PFSK-1 (cell line): Measurements from ENCODE around the gene PSMA2.

ENCODE experiments used
- FOXP2 ChIP-seq: optimal IDR thresholded peaks from 2 replicates; pipeline ENCODE3; 2011; ENCODE audit warnings: borderline replicate concordance, control low read depth, inconsistent platforms; ENCODE audit not compliant: insufficient read depth; ENCODE audit errors: extremely low read length, extremely low read depth
- POLR2AphosphoS5 ChIP-seq: IDR thresholded peaks from 2 replicates; pipeline ENCODE4 v1.6.1; 2012; ENCODE audit warnings: low read depth, mild to moderate bottlenecking, control low read depth, low read length, moderate library complexity
- SIN3A ChIP-seq: IDR thresholded peaks from 2 replicates; pipeline ENCODE4 v1.6.1; 2012; ENCODE audit warnings: mild to moderate bottlenecking, low read length, moderate library complexity, borderline replicate concordance; ENCODE audit not compliant: insufficient read depth
- TAF1 ChIP-seq: IDR thresholded peaks from 2 replicates; pipeline ENCODE4 v1.6.1; 2012; ENCODE audit warnings: low read length, control low read depth, borderline replicate concordance; ENCODE audit not compliant: insufficient read depth
- TF ChIP-seq, protein P1 (sequence below), 2 experiments: IDR thresholded peaks; 2 replicates each; pipeline versions ENCODE4 v1.6.1 to v1.8.0; 2011 to 2012; ENCODE audit warnings: low read depth in 2 of 2, low read length in 2 of 2, control low read depth in 1 of 2, inconsistent platforms in 1 of 2, mild to moderate bottlenecking in 1 of 2, moderate library complexity in 1 of 2; ENCODE audit not compliant: insufficient read depth in 1 of 2

Gene PSMA2

DNA sequence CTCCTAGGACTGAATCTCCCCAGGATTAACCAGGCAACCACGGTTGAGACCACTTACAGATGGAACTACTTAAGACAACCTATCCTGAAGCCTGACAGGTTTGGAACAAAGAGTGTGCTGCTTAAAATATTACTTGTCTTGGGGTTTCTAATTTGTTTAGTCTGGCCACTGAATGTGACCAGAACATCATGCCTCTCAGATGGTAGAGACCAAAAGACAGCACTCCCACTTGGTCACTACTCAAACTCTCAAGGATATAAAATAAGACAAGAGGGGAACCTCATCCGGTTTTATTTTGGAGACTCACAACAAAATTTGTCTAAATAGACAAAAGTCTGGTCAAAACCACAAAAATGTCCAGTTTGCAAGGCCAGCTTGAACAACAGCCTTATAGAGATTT is 15.5 kb upstream of the PSMA2 start:
- TF ChIP-seq FOXP2 (no peak), POLR2AphosphoS5 (no peak), TAF1 (no peak), SIN3A (no peak)
- TF ChIP-seq, protein P1, sequence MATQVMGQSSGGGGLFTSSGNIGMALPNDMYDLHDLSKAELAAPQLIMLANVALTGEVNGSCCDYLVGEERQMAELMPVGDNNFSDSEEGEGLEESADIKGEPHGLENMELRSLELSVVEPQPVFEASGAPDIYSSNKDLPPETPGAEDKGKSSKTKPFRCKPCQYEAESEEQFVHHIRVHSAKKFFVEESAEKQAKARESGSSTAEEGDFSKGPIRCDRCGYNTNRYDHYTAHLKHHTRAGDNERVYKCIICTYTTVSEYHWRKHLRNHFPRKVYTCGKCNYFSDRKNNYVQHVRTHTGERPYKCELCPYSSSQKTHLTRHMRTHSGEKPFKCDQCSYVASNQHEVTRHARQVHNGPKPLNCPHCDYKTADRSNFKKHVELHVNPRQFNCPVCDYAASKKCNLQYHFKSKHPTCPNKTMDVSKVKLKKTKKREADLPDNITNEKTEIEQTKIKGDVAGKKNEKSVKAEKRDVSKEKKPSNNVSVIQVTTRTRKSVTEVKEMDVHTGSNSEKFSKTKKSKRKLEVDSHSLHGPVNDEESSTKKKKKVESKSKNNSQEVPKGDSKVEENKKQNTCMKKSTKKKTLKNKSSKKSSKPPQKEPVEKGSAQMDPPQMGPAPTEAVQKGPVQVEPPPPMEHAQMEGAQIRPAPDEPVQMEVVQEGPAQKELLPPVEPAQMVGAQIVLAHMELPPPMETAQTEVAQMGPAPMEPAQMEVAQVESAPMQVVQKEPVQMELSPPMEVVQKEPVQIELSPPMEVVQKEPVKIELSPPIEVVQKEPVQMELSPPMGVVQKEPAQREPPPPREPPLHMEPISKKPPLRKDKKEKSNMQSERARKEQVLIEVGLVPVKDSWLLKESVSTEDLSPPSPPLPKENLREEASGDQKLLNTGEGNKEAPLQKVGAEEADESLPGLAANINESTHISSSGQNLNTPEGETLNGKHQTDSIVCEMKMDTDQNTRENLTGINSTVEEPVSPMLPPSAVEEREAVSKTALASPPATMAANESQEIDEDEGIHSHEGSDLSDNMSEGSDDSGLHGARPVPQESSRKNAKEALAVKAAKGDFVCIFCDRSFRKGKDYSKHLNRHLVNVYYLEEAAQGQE (IDR thresholded peaks at IDR 0.05; ENCODE audit: insufficient read depth in 1 of 2, low read depth in 2 of 2, low read length in 2 of 2), result no peak

DNA sequence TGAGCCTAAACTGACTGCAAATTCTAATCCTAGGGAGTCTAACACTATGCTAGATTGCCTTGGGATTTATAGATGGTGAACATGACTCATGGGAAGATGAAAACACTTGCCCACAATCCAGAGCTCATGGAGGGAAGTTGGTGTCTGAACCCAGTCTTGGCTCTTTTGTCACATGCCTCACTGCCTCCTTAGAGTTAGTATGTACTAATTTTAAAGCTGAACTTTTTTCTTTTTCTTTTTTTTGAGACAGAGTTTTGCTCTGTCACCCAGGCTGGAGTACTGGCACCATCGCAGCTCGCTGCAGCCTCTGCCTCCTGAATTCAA is 14.6 kb upstream of the PSMA2 start:
- TF ChIP-seq SIN3A, result no peak
- no peak for TF ChIP-seq FOXP2
- TF ChIP-seq, protein P1 (IDR thresholded peaks at IDR 0.05; ENCODE audit: insufficient read depth in 1 of 2, low read depth in 2 of 2, low read length in 2 of 2), result no peak
- no peak for TF ChIP-seq TAF1
- TF ChIP-seq POLR2AphosphoS5, result no peak

DNA sequence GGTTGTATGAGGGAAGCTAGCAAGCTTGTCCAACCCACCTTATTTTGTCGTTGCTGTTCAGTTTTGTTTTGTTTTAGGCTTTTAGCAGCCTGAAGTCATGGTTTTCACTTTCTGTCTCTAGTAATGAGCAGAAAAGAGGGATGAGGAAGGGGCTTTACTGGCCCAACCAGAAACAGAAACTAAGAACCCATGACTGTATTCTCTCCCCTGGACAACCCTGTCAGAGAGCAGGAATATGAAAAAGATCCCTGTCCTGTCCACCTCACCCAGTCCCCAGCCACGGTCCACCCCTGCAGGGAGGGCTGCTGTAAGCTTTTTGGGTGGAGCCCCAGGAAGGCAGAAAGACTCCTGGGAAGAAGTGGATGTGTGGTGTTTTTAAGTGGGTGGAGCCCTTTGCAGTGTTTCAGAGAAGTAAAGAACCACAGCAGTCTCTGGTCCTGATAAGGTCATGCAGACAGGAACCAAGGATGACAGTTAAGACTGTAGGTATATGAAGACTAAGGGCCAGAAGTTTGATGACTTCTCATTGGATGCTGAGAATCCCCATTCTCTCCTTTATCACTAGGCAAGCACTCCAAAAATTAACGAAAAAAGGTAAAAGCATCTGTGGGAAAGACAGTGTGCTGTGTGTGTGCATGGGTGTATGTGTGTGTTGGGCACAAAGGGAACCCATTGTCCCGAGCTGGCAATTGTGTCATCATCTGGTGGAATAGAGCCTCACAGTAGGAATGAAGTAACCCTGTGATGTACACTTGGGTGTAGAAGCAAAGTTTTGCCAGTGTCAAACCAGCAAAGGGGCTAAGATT is 14.1 kb upstream of the PSMA2 start:
- TF ChIP-seq SIN3A (no peak), TAF1 (no peak), POLR2AphosphoS5 (no peak), FOXP2 (no peak)
- TF ChIP-seq, protein P1 (IDR thresholded peaks at IDR 0.05; ENCODE audit: insufficient read depth in 1 of 2, low read depth in 2 of 2, low read length in 2 of 2), result no peak

DNA sequence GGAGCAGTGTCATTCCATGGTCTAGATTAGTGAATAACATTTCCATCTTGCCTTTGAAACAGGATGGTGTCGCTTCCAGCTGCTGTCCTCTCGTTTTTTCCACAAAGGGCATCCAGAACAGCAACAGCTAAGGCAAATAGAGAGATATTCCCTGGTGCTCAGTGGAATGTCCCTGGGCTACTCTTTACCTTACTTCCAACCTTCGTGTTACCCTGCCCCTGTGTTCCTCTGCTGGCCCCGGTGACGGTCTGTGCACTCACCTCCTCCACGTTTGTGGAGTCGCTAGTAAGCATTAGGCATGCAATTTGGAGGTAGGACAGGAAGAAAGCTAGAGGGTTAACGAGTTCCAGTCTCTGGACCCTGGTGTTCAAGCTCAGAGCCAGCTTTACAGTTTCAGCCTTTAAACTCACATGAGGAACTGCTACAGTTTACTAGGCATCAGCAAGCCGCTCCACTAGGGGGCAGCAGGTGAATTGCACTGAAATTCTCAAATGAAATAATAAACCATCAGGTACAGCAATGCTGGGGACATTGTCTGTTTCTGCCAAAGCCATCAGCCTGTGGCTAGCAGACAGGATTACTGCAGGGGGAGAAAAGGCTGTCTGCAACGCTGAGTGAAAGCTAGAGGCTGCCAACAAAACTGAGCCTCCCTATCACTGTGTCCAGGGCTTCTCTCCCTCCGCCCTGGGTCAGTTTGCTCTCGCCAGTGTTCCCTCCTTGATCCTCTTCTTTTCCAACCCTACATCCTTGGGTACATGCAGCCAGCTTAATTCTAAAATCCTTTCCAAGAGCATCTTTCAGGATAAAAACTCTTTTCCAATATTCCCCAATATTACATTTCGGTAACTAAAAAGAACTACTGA is 9.2 kb upstream of the PSMA2 start:
- TF ChIP-seq, protein P1 (IDR thresholded peaks at IDR 0.05; ENCODE audit: insufficient read depth in 1 of 2, low read depth in 2 of 2, low read length in 2 of 2), result no peak
- TF ChIP-seq TAF1 (no peak), FOXP2 (no peak), SIN3A (no peak), POLR2AphosphoS5 (no peak)
